ENCODE measurements around the gene RNASEH2A.
A peak's percentile ranks its signal among the peaks of the same experiment; 100 is the strongest.

RNASEH2A gene

DNA sequence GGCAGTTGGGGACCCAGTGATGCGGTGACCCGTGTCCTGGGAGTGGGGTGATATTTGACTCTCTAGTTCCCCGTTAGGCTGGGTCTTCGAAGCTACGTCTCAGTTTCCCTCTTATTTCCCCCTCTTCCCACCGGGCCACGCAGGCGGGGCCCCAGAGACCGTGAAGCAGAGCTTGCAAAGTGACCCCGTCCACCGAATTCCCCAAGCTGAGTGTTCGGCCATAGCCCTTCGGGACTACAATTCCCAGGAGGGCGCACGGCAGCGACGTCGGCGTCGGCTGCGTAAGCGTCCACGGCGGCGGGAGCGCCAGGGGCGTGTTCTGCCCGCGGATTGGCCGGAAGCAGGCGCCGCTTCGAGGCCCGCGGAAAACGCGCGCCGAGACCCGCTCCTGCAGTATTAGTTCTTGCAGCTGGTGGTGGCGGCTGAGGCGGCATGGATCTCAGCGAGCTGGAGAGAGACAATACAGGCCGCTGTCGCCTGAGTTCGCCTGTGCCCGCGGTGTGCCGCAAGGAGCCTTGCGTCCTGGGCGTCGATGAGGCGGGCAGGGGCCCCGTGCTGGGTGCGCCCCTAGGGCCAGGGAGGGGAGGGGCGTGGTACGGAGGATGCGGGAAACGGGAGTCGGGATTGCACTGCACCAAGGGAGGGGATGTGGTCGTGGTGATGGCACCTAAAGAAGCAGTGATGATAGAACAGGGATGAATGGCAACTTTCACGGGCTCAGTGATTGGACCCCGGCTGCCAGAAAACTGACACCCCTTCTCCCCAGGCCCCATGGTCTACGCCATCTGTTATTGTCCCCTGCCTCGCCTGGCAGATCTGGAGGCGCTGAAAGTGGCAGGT lies at the start of gene RNASEH2A:
TSS of gene RNASEH2A (plus strand) at position 343 of the 840 bp plus-strand sequence. CDS start at position 433, 90 bp downstream.
- DNase-seq: peak; percentile 66 to 83 (median 79)

DNA sequence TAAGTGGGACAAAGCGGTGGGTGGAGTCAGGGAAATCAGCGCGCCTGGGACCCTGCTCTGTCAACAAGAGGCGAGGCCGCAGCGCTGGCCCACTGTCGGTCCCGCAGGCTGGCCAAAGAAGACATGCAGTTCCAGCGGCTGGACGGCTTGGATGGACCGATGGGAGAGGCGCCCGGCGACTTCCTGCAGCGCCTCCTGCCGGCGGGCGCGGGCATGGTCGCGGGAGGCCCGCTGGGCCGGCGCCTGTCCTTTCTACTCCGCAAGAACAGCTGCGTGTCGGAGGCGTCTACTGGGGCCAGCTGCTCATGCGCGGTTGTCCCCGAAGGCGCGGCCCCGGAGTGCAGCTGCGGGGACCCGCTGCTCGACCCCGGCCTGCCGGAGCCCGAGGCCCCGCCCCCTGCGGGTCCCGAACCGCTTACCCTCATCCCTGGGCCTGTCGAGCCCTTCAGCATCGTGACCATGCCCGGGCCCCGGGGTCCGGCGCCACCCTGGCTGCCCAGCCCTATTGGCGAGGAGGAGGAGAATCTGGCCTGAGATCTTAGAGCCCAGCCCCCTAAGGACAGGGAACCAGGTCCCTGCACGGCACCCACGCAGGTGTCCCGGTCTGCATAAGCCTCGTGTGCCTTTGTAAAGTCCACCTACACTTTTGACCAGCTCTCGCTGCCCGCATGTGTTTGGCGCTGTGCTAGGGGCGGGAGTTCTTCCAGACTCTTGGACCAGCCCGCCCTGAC lies 48.7 kb upstream of the RNASEH2A start:
- DNase-seq: peak; percentile 28 to 50 (median 48)

DNA sequence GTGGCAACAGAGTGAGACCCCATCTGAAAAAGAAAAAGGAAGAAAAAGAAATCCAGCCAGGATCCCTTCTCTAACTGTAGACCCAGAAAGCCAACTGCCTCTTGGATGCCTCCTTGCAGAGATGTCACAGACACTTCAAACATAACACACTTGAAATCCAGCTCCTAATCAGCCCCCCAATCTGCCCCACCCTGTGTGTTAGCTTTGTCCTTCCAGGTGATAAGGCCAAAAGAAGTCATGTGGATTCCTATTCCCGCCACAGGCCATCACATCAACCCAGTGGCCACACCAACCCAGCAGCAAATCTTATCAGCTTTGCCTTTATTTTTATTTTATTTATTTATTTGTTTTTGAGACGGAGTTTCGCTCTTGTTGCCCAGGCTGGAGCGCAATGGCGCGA lies 46.7 kb upstream of the RNASEH2A start:
- DNase-seq: no peak

DNA sequence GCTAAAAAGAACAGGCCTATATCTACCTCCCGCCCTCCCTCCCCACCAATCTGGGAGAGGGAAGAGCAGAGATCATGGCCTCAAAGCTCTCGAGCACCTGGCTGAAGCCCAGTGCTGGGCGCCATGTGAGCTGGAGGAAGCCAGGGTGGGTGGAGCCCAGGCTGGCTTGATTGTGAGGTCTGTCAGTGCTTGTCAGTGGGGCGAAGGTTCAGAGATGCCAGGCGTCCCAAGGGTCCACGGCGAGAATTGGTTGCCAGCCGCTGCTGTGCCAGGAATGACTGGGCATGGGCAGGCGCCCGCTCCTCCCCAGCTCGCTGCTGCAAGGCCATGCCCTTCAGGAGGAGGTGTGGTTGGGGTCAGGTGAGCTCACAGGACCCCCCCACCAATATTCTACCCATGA lies 43.3 kb upstream of the RNASEH2A start:
- DNase-seq: no peak

DNA sequence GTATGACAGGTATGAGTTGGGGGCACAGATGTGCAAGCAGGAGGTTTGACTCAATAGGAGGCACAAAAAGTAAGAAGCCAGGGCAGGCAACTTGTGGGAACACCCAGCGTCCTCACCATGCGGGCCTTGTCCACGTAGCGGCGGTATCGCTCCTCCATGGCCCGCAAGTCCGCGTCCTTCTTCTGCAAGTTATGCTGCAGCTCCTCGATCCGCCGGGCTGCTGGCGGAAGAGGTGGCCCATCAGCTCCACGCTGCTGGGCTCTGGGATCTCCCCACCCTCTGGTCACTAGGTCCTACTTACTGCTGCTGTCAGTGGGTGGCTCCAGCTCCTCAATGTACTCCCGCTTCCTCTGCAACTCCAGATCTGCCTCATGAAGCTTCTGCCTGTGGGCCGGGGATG lies 41.7 kb upstream of the RNASEH2A start:
- no peak for DNase-seq

DNA sequence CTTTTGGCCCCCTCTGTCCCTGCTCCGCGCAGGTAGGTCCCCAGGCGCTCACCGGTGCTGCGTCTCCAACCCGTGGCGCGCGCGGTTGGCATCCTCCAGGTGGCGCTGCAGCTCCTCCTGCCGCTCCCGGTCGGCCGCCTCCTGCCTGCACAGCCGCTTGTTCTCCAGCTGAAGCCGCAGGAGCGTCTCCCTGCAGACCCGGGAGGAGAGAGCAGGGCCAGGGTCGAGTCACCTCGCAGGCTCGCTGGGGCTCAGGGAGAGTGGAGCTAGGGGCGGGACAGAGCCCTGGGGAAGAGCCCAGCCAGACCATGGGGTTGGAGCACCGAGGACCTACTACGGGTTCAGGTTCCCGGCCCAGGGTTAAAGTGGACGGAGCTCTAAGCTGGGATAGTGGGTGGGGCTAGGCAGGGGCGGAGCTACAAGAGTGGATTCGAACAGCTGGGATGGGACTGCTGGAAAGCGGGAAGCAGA lies 40.3 kb upstream of the RNASEH2A start:
- peak in 4 of 6 experiments; percentile 65 to 75 (median 73) for DNase-seq

DNA sequence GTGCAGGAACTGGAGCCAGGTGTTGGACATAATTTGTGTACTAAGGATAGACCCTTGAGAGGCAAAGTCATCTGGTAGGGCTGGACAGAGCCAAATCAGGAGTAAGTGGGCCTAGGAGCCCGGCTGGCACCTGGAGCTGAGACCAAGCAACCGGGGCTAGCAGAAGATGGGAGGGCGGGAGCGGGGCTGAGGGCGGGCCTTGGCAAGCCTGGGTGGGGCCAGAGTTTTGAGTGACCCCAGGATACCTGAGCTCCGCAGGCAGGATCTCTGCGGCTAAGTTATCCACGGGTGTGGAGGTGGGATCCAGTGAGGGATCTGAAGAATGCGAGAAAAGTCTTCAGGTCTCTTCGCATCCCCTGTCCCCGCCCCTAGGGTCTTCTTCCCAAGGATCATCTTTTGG lies 39.2 kb upstream of the RNASEH2A start:
- no peak for DNase-seq

DNA sequence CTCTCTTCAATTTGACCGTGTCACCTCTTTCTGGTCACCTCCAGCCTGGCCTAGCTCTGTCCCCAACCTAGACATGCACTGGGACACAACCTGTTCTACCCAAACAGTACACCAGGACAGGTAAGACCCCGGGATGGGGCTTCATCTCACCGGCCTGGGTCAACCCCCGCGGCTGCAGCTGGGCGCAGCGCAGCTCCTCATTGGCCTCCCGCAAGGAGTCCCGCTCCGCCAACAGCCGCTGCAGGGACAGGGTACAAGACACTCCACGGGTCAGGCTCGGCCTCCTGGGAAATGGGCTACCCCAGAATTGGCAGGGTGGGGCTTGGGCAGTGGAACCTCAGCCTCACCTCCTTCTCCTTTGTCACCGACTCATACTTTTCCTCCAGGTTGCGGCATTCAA lies 38.7 kb upstream of the RNASEH2A start:
- no peak for DNase-seq

DNA sequence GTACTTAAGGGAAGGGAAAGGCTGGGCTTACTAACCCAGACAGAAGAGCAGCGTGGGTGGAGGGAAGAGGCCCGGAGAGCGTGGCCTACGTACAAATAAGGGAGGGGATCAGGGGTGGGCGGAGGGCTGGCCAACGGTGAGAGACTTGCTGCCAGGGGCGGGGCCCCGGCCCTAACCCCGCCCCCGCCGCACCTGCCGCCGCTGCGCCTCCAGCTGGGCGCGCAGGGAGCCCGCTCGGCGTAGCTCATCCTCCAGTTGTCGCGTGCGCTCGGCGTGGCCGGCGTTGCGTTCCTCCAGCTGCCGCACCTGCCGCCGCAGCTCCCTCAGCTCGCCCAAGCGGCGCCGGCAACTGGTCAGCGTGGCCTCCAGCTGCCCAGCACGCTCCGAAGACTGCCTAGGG lies 36.7 kb upstream of the RNASEH2A start:
- peak in 5 of 6 experiments; percentile 12 to 54 (median 31) for DNase-seq

DNA sequence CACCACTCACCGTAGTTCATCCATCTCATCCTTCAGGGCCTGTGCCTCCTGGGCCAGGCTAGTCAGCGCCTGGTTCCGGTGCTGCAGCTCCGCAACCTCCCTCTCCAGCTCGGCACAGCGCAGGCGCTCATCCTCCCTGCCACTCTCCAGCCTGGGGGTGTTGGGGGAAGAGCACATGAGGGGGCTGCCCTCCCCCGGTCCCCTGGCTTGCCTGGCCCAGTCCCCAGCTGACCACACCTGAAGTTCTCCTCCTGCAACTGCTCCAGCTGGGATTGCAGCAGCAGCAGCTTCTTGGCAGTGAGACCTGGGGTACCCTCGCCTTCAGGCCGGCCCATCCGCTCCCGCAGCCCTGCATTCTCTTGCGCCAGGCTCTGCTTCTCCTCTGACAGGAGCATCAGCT lies 35.5 kb upstream of the RNASEH2A start:
- DNase-seq: no peak

DNA sequence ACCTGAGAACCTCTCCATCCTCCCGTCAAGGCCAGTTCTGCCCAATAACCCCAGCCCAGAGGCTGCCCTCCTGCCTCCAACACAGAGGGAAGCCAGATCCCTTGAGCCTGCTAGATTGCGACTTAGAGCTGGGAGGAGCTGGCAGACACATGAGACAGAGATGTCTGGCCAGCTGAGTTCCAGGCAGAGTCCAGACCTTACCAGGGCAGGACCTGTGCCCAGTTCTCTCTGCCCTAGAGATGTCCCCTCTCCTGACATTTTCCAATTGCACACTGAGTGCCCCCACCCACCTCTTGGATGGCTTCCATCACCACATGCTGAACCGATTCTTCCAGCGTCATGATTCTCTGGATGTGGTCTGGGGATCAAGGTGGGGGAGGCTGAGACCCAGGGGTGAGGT lies 34.1 kb upstream of the RNASEH2A start:
- no peak for DNase-seq

DNA sequence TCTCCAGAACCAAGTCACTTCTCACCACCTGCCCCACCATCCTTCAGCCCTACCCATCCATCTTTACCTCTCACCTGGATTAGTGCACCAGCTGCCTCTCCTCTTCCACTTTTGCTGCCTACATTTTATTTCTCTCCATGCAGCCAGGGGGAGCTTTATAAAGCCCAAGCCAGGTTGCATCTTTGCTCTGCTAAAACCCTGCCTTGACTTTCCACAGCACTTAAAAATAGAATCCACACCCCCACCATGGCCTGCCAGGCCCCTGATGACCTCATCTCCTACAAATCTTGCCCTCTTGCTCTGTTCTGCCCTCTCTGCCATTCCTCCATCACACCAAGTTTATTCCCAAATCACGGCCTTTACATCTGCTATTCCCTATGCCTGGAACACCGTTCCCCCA lies 32.8 kb upstream of the RNASEH2A start:
- no peak for DNase-seq

DNA sequence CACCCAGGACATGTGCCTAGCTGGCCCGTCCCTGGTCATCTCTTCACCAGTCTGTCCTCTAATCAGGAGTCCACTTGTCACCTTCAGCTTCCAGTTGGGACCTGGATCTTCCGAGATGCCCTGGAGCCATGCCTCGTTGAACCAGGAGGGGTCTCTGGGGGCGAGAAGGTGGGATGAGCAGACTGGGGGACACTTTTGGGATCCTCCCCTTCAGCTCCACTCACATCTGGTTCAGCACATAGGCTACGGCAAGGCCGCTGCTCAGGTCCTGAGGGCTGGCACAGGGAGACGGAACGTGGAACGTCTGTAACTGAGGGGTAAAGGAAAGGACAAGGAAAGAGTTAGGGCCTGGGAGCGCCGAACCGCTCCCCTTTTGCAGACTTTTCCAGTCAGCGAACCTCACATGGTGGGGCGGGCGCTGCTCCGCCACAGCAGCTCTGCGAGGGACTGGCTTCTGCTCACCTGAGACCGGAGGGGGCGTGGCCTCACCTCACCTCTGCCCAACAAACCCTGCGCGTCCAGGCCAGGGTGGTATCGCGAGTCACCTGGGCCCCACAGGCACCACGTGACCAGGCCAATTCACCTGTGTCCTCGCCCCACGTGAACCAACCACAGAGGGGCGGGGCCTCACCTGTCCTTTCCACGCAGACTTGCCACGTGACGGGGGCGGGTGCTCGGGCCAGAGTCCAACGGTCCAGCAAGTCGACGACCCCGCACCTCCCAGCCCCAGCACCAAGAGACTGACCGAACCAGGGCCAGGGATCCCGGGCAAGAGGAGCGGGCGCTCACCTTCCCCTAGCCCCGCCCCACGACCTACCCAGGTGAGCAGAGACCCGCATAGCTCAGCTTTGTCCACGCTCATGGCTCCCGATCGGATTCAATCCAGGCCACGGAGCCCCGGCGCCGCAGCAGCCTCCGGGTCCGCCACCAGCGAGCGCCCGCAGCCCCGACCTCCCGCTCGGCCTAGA lies 31.5 kb upstream of the RNASEH2A start, which contains the start of gene HOOK2:
TSS of gene HOOK2 (minus strand) at position 965 of the 968 bp plus-strand sequence. CDS start at position 862, 103 bp downstream.
- DNase-seq: peak in 4 of 6 experiments; percentile 39 to 64 (median 60)

DNA sequence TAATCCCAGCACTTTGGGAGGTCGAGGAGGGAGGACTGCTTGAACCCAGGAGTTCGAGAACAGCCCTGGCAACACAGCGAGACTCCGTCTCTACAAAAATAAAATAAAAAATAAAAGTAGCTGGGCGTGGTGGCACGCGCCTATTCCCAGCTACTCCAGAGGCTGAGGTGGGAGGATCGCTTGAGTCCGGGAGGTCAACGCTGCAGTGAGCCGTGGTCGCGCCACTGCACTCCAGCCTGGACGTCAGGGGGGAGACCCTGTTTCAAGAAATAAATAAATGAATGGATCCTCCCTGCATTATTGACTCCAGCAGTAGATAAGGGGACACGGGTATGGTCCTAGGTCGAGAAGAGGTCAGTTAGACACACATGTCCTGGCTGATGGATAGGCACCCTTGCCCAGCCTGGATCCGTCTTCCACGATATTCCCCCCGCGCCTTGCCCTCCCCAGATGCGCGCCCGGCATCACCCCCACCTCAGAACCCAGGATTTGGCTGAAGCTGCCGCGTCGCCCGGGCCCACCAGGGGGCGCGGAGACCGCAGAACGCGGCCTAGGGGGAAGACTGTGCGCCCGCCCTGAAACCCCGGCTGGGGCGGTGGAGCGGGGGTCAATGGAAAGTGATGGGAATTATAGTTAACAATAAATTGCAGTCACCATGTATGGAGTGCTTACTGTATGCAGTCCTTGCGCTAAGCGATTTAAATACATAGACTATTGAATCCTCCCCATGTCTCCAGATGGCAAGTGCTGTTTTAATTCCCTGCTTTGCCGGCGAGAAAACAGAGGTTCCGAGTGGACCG lies 29.0 kb upstream of the RNASEH2A start:
- peak; percentile 62 to 85 (median 73) for DNase-seq

DNA sequence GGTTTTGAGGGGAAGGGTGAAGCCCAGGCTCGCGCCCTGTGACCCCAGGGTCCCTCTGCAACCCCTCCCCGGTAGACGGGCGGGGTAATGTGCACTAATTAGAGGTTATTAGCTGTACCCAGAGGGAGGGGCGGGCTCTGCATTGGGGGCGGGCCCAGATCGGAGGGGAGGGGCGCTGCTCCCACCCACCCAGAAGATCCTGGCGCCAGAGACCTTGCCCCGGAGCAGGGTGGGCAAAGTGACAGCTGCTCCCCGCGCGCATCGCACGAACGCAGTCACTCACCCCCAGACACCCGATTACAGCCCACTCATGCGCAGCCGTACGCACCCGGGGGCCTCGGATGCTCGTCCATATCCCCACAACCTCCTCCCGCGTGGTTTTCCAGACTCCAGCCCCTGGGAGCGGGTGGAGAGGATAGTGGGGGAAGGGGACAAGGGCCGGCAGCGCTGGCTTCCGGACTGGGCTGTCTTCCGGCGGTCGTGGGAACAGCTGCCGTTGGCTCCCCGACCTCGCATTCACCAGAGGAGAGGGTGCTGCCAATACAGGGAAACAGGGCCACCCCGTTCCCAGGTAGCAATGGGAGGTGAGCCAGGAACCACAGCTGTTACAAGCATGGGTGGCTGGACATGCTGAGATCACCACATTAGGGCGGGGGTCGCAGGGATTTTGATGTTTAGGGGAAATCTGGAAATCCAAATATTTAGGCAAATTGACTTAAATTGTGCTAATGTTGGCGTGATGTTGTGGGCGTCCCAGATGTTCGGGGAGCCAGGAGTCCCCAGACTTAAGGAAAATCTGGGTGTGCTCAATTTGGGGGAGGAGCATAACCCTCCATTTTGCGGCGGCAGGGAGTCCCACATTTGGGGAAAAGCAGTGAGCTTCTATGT lies 28.1 kb upstream of the RNASEH2A start:
- peak in 5 of 6 experiments; percentile 26 to 66 (median 43) for DNase-seq

DNA sequence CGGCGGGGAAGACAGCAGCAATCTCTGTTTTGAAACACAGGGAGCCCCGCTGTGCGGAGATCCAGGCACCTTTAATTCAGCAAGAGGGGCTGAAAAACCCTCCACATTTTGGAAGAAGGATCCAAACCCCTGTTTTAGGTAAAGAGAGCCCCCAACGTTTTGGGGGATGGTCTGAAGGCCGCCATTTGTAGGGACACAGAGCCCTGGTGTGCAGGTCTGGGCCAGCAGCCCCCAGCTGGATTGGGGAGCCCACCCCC lies 27.6 kb upstream of the RNASEH2A start:
- no peak for DNase-seq

DNA sequence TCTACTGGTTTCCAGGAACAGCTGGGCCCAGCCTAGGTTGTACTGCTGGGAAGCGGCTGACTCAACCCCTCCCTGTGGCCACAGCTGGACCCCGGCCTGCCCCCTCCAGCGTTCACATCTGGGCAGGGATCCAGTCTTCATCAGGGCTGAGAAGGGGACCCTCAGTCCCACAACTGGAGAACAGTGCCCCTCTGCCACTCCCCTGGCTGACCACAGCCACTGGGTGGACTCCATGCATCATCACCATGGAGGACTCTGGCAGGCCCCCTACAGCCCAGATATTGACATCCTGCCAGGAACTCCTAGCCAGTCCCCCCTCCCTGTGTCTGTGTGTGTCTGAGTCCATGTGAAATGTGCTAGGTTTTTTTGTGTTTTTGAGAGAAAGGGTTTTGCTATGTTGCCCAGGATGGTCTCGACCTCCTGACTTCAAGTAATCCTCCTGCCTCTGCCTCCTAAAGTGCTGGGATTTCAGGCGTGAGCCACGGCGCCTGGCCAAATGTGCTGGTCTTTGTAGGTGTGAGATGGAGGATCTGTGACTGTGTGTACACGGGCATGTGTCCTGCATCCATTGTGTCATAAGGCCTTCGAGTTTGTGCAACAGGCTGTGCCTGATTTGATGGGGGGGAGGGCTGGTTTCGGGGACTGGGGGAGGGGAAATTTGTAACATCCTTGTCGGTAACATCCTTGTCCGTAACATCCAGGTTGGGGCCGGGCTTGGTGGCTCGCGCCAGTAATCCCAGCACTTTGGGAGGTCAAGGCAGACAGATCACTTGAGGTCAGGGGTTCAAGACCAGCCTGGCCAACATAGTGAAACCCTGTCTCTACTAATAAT lies 27.0 kb upstream of the RNASEH2A start:
- no peak for DNase-seq

DNA sequence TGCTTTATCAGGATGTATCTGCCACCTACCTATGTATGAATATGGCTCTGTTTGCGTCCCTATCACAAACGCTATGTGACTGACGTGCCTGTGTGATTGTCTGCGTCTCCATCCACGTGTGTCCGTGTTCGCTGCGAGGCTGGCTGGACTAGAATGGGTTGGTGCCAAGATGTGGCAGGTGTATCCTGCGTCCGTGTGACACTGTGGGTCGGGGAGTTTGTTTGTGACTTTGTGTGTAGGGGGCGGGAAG lies 24.3 kb upstream of the RNASEH2A start:
- DNase-seq: peak in 1 of 6 experiments; percentile 99

DNA sequence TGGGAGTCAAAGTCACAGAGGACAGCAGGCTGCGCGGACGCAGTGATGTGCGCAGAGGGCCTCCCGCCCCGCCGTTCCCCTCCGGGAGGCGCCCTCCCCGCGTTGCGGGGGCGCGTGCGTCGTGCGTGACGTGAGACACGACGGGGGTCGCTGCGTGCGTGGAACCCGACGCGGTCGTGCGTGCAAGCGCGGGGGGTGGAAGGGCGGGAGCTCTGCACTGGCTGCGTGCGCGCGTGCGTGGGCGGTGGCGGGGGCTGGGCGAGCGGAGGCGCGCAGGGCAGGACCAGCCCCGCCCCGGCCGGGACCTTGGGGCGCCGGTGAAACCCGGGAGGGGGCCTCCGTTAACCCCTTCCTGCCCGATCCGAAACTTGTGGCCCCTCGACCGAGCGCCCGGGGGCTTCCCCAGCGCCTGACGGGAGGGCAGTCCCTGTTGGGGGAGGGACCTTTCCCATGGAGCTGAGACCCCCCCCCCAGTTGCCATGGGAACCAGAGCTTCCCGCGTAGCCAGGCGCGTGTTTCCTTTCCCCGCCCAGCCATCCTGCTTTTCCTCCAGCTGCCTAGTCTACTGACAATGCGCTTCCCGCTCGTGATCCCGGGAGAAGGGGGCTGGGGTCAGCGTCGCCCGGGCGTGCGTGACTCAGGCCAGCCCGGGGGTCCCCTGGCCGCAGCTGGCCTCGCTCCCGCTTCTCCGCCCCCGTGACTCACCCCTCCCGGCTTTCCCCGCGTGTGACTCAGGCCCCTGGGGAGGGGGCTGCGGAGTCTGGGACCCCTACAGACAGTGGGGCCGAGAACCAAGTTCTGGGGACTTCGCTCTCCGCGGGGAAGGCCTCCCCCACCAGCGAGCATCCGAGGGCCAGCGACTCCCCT lies 23.7 kb upstream of the RNASEH2A start:
- peak; percentile 94 to 99 (median 98) for DNase-seq
